Measurements from ENCODE around the gene STAG2.

STAG2 gene

GRCh38 chrX:123962006-123962467, 531 bp downstream of the STAG2 start:
- no peak for DNase-seq (ENCODE audit: low read depth)
- no peak for TF ChIP-seq CTCF (IDR thresholded peaks at IDR 0.05; ENCODE audit: control insufficient read depth, extremely low read depth, insufficient read depth)

GRCh38 chrX:123962794-123963373, 1.4 kb downstream of the STAG2 start:
- TF ChIP-seq CTCF (IDR thresholded peaks at IDR 0.05; ENCODE audit: control insufficient read depth, extremely low read depth, insufficient read depth), result no peak
- H3K4me3 ChIP-seq (ENCODE audit: low read depth, low read length), result peak overlapping the region; percentile 88
- DNase-seq (ENCODE audit: low read depth), result peak; percentile 87

More at GRCh38 chrX:123962006-123962467, 531 bp downstream of the STAG2 start:
- peak overlapping the region; percentile 88 for H3K4me3 ChIP-seq (ENCODE audit: low read depth, low read length)

- peak overlapping the region; percentile 88 for H3K4me3 ChIP-seq (ENCODE audit: low read depth, low read length)
- TF ChIP-seq CTCF (IDR thresholded peaks at IDR 0.05; ENCODE audit: control insufficient read depth, extremely low read depth, insufficient read depth), result no peak
These were observed 2.8 kb downstream of the STAG2 start for GRCh38 chrX:123964156-123964834.

GRCh38 chrX:123965712-123966111, 4.2 kb downstream of the STAG2 start:
- TF ChIP-seq CTCF (IDR thresholded peaks at IDR 0.05; ENCODE audit: control insufficient read depth, extremely low read depth, insufficient read depth), result no peak
- no peak overlapping the region for H3K4me3 ChIP-seq (ENCODE audit: low read depth, low read length)
- no peak for DNase-seq (ENCODE audit: low read depth)

More at GRCh38 chrX:123964156-123964834, 2.8 kb downstream of the STAG2 start:
- no peak for DNase-seq (ENCODE audit: low read depth)

GRCh38 chrX:123967497-123967896, 6.0 kb downstream of the STAG2 start:
- DNase-seq (ENCODE audit: low read depth), result no peak
- TF ChIP-seq CTCF (IDR thresholded peaks at IDR 0.05; ENCODE audit: control insufficient read depth, extremely low read depth, insufficient read depth), result no peak
- H3K4me3 ChIP-seq (ENCODE audit: low read depth, low read length), result no peak overlapping the region

GRCh38 chrX:123968383-123969050, 7.0 kb downstream of the STAG2 start:
- TF ChIP-seq CTCF (IDR thresholded peaks at IDR 0.05; ENCODE audit: control insufficient read depth, extremely low read depth, insufficient read depth), result no peak
- no peak for DNase-seq (ENCODE audit: low read depth)
- H3K4me3 ChIP-seq (ENCODE audit: low read depth, low read length), result no peak overlapping the region
